ENCODE data around the gene PAX4.
"Not testable (repeated sequence)": the region's sequence is repeated elsewhere in the genome, so short reads cannot be mapped to it uniquely, and the experiment has no call there.

The PAX4 gene

DNA sequence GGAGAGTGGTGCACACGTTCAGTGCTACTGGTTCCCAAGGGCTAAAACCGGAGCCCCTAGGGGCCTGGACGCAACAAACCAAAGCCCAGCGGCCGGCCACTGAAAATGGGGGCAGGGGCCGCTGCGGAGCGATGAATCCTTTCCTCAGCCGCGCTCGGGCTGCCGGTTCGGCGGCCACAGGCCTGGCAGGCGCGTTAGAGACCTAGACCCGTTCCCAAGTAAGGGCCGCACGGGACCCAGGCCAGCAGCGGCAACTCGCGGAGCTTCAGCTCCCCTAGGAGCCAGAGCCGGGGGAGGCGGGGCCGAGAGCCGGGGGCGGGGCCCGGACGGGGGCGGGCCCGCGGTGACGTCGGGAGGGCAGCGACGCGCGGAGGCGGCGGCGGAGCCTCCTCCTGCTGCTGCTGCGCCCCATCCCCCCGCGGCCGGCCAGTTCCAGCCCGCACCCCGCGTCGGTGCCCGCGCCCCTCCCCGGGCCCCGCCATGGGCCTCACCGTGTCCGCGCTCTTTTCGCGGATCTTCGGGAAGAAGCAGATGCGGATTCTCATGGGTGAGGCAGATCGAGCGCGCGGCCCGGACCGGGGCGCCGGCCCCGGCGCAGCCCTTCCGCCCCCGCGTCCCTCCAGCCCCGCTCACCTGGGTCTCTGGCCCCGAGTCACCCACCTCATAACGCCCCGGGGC is 29.8 kb downstream of the PAX4 start, which contains the start of gene ARF5:
Gene ARF5, plus strand, starts transcription at position 393 of the 678 bp plus-strand sequence. Its CDS starts 88 bp downstream, at position 481.
- peak within 1 kb of the TSS; percentile 62 for H3K27ac ChIP-seq
- no peak for DNase-seq (ENCODE audit: low read depth, low spot score)

DNA sequence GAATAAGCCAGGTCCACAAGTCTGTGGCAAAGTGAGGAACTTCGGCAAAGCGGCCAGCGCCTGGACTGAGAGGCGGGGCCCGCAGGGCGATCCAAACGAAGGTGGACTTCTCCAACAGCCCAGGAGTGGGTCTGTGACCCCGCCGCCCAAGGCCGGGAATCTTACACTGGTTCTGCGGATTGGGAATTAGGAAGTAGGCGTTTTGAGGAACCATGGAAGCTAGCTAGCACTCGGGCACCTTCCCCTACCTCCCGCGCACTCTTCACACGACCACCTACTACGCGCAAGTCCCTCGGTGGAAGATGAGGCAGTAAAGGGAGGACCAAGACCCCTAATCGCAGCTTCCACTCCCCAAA is 30.3 kb downstream of the PAX4 start:
- peak overlapping the region; percentile 62 for H3K27ac ChIP-seq
- no peak for DNase-seq (ENCODE audit: low read depth, low spot score)

DNA sequence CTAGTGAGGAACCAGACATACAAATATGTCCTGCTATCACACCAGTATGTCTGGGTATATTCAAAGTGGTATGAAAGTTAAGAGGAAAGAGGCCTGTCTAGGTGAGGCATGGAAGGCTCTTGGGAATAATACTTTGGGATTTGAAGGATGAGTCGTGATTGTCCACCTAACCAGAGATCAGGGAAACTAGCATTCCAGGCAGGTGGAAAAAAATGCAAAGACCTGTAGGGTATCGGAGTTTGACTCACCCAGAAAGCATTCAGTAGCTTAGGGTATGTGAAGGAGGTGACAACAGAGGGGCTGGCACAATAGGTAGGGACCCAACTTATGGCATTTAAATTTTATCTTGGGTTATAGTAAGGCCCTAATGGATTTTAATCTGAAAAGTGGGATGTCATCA is 31.6 kb downstream of the PAX4 start:
- DNase-seq (ENCODE audit: low read depth, low spot score), result no peak
- H3K27ac ChIP-seq, result peak overlapping the region; percentile 73

DNA sequence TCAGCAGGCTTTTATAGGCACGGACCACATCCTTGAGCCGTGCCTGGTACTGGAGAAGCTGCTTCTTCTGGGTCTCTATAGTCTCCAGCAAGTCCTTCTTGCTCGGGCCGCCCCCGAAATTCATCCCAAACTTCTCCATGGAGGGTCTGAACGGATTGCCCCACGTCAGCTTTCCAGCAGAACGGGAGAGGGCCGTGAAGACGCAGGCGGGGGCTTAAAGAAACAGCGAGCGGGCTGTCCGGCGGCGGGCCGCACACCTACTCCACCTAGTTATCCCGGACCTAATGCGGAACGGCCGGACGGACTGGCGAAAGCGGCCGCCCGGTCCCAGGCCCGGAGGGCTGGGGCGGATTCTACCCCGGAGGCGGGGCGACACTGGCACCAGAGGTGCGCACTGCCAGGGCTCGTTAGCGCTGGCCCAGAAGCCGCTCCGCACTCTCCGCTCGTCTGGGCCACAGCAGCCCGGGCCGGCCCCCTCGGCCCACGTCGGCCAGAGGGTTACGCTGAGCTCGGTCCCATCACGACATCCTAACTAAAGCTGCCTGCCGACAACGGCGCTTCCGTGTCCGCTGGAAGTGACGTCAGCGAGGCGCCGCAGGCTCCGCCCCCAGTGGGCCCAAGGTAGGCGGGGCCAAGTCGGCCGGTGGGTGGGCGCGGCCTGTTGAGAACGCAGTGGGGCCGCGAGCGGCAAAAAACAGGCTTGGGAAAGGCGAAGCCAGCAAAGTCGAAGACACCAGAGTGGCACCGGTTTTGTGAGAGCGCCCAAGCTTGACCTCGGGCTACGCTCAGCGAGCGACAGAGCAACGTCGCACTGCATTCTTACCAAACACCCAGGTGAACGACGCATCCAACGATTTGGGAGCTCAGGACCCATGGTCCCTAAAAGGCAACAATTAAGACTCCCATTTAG is 32.6 kb downstream of the PAX4 start, which contains the start of gene GCC1:
Gene GCC1, minus strand, starts transcription at position 553 of the 910 bp plus-strand sequence. Its CDS starts 414 bp downstream, at position 139.
- DNase-seq (ENCODE audit: low read depth, low spot score), result peak; percentile 18
- H3K27ac ChIP-seq, result peak within 1 kb of the TSS; percentile 73

DNA sequence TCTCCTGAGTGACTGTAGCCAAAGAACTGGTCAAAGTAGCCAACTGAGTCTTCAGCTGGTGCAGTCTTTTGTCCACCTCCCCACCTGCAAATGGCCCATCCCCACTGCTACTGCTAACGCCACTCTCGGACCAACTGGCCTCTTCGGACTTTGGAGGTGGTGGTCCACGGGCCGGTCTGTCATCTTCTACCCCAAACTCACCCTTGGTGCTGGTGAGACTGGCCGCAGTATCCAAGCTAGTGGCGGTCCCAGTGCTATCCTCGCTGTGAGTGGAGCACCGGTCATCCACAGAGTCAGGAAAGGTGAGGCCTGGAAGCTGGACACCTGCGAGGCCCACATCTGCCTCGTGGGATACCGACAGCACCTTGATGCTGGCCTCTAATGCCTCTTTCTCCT is 33.3 kb downstream of the PAX4 start:
- H3K27ac ChIP-seq, result peak overlapping the region; percentile 73
- no peak for DNase-seq (ENCODE audit: low read depth, low spot score)

DNA sequence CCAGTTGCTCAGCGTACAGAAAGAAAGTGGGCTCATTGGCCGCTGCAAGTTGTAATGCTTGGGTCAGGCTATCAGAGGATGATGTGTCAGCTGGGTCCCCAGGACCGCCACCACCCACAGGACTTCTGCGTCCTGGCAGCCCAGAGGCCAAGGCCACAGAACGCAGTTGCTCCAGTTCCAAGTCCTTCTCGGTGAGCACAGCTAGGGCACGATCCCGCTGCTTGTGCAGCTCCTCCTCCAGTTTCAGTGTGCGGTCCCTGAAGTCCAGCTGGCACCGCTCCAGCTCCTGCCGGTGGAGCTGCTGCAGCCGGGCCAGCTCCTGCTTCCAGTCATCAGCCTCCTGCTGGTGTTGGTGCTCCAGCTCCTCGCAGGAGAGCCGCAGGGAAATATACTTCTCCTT is 35.6 kb downstream of the PAX4 start:
- H3K27ac ChIP-seq, result no peak overlapping the region

DNA sequence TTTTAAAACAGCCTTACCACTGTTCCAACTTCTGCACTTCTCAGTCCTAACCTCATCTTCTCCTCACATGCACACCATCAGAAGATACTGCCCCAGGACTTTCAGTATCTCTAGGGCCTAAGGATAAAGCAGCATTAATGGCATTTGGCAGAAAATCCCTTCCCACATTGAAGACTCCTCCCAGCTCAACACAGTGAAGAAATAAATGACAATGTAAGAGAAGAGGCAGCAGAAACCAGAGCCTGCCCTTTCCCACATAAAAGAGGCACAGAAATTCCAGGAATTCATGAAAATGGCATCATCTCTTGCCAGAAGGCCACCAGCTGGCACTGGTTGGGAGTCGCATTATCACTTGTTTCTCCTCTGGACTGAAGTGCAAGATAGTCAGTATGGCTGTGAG is 36.2 kb downstream of the PAX4 start:
- H3K27ac ChIP-seq, result no peak overlapping the region
- DNase-seq (ENCODE audit: low read depth, low spot score), result no peak

More for the DNA sequence above, 35.6 kb downstream of the PAX4 start:
- DNase-seq (ENCODE audit: low read depth, low spot score), result no peak

DNA sequence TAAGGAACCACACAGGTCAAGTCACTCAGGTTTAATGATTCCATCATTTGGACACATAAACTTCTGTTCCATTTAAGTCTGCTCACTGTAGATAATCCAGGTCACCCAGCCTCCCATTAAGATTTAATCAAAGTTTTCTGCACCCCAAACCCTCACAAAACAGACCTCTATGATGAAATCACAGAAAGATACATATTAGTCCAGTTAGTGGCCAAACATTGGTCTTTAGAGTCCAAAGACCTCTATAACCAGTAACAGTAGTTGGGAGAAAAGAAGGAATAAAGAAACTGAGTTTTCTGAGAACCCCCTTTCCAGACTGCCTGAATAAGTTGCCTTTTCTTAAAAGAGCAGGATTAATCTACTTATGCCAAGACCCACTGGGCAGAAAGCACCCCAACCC is 37.3 kb downstream of the PAX4 start:
- no peak for DNase-seq (ENCODE audit: low read depth, low spot score)
- no peak overlapping the region for H3K27ac ChIP-seq

DNA sequence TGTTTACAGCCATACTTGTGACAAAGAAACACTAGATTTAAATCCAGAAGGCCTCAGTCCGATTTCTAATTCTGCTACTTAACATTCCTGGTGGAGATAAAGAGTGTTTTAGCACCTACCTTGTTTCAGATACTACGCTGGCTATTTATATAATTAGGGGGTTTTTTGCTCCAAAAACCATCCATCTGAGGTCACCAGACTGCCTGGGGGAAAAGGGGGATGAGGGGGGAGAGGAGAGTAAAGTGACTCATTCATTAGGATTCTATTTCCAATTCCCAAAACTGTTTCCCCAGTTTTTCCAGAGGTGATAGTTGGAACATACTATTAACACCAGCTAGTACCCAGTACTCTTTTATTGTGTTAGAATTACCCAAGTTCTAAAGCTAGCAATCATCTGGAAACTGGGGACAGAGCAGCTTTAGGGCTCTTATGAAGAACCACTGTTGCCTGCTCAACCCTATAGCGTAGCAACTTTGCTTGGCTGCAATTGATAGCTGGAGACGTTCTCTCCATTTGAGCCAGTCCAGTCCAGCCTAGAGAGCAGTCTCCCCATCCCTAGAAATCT is 39.1 kb downstream of the PAX4 start:
- no peak for DNase-seq (ENCODE audit: low read depth, low spot score)
- H3K27ac ChIP-seq, result no peak overlapping the region

DNA sequence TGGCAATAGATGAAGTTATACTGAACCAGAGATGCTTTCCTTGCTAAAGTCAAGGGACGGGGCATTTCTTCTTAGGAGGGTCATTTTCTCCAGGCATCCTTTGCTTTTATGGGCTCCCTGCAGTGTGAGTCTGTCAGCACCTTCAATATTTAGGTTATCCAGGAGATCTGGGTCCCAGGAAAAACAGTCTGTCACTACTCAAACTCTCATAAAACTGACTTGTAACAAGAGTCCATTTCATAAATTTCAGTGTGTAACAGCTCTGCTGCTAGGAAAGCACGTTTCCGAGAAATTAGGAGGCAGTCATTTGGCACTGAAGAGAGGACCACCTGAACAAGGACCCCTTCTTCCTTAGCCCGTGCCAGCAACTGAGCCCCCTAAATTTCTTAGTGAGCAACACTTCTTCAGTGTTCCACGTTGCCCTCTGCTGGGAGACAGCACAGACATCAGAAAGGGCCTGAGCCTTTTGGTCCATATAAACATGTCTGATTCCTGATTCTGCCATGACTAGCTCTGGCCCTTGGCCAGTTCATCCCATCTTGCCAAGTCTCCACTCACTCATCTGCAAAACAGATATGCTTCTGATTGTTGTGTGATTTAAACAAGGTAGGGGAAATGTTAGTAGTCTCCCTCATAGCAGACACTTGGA is 39.8 kb downstream of the PAX4 start:
- DNase-seq (ENCODE audit: low read depth, low spot score), result no peak
- no peak overlapping the region for H3K27ac ChIP-seq

DNA sequence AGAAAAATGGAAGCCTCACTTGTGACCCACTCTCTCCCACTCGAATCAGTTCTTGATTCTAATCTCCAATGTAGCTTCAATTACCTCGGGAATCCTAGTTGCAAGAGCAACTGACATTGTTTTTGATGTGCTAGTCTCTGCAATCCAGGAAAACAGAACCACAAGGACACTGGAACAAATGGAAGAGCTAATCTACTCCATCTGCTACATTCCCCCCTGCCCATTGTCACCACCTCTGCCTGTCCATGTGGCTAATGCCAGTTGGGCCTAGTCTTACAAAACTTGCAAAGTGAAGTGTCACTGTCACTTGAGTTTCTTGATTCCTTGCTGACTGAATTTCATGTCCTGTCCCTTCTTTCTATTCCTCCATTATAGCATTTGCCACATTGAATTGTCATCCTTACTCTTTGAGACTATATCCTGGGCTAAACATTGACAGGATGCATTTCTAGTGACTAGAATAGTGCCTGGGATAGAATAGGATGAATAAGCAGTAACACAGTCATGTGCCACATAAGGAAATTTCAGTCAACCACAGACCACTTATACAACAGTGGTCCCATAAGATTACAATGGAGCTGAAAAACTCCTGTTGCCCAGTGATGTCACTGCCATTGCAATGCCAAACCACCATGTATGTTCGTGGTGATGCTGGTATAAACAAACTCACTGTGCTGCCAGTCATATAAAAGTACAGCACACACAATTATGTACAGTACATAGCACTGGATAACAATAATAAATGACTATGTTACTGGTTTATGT is 46.0 kb downstream of the PAX4 start:
- no peak overlapping the region for H3K27ac ChIP-seq
- no peak for DNase-seq (ENCODE audit: low read depth, low spot score)

DNA sequence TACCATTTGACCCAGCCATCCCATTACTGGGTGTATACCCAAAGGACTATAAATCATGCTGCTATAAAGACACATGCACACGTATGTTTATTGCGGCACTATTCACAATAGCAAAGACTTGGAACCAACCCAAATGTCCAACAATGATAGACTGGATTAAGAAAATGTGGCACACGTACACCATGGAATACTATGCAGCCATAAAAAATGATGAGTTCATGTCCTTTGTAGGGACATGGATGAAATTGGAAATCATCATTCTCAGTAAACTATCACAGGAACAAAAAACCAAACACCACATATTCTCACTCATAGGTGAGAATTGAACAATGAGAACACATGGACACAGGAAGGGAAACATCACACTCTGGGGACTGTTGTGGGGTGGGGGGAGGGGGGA is 49.9 kb downstream of the PAX4 start:
- not testable (repeated sequence) for DNase-seq (ENCODE audit: low read depth, low spot score); H3K27ac ChIP-seq

DNA sequence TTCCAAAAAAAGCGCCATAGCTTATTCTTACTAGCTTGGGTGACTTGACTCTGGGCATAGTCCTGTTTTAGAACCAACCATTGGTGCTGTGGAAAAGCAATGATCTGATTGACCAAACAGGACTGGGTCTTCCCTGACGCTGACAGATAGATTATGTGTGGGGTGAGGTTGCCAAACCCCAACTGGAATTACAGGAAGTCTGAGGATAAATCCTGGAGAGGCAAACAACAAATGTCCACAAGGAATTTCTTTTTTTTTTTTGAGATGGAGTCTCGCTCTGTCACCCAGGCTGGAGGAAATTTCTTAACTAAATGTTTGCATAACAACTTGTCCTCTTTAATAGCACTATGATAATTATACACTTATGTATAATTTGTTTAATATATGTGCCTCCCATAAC is 51.7 kb downstream of the PAX4 start:
- H3K27ac ChIP-seq, result no peak overlapping the region
- no peak for DNase-seq (ENCODE audit: low read depth, low spot score)
